GM18520 (cell line): ENCODE measurements around the gene SLC6A2.
A peak's percentile ranks its signal among the peaks of the same experiment; 100 is the strongest.

Experiments used
- ATAC-seq: cut with Tn5 transposase; IDR thresholded peaks from one replicate; pipeline ENCODE4 v1.9.1; 2021; ENCODE audit not compliant: unreplicated experiment

The SLC6A2 gene

GRCh38 chr16:55671206-55671973 lies 15.6 kb downstream of the SLC6A2 start:
- ATAC-seq, result no peak

- no peak for ATAC-seq
Observed at GRCh38 chr16:55671974-55672280, 16.1 kb downstream of the SLC6A2 start.

GRCh38 chr16:55672471-55672870 lies 16.7 kb downstream of the SLC6A2 start:
- no peak for ATAC-seq

GRCh38 chr16:55678161-55678821 lies 22.5 kb downstream of the SLC6A2 start:
- no peak for ATAC-seq

- no peak for ATAC-seq
Observed at GRCh38 chr16:55682086-55682485, 26.3 kb downstream of the SLC6A2 start.

- ATAC-seq, result no peak
Observed at GRCh38 chr16:55685973-55686372, 30.2 kb downstream of the SLC6A2 start.

- ATAC-seq, result no peak
Observed at GRCh38 chr16:55686671-55687070, 30.9 kb downstream of the SLC6A2 start.

- no peak for ATAC-seq
Observed at GRCh38 chr16:55687802-55688201, 32.0 kb downstream of the SLC6A2 start.

GRCh38 chr16:55690841-55691240 lies 35.1 kb downstream of the SLC6A2 start:
- ATAC-seq, result no peak

- ATAC-seq, result no peak
Observed at GRCh38 chr16:55691771-55692170, 36.0 kb downstream of the SLC6A2 start.

- no peak for ATAC-seq
Observed at GRCh38 chr16:55695595-55695994, 39.8 kb downstream of the SLC6A2 start.

- ATAC-seq, result no peak
Observed at GRCh38 chr16:55697867-55698266, 42.1 kb downstream of the SLC6A2 start.

- no peak for ATAC-seq
Observed at GRCh38 chr16:55698331-55698730, 42.5 kb downstream of the SLC6A2 start.

- ATAC-seq, result no peak
Observed at GRCh38 chr16:55698946-55699345, 43.2 kb downstream of the SLC6A2 start.

GRCh38 chr16:55699616-55700015 lies 43.8 kb downstream of the SLC6A2 start:
- ATAC-seq, result no peak

GRCh38 chr16:55700067-55700466 lies 44.3 kb downstream of the SLC6A2 start:
- no peak for ATAC-seq

- no peak for ATAC-seq
Observed at GRCh38 chr16:55700961-55701360, 45.2 kb downstream of the SLC6A2 start.

- ATAC-seq, result peak; percentile 40
Observed at GRCh38 chr16:55701442-55702319, 45.9 kb downstream of the SLC6A2 start.

GRCh38 chr16:55703003-55704001 lies 47.5 kb downstream of the SLC6A2 start:
- ATAC-seq, result no peak

- no peak for ATAC-seq
Observed at GRCh38 chr16:55706739-55707384, 51.1 kb downstream of the SLC6A2 start.
